Progenitor cell of endocrine pancreas (in vitro differentiated cells): Measurements from ENCODE around the gene CCDC136. TPM values are rescaled to one million over a fixed set of nuclear protein-coding genes. Genes with fewer than 3 reads are reported as not detected.

Experiments used
- DNase-seq: peaks from one replicate; pipeline ENCODE4 v3.0.0; 2021; ENCODE audit warnings: low spot score; ENCODE audit not compliant: unreplicated experiment
- H3K27ac Mint-ChIP-seq: 2 replicates; pipeline ENCODE4 v1.8.0; 2021; ENCODE audit warnings: mild to moderate bottlenecking, moderate library complexity, mixed read lengths
- H3K27me3 Mint-ChIP-seq: 2 replicates; pipeline ENCODE4 v1.8.0; 2021; ENCODE audit warnings: mixed read lengths
- H3K36me3 Mint-ChIP-seq: 2 replicates; pipeline ENCODE4 v1.8.0; 2022; ENCODE audit warnings: mixed read lengths; ENCODE audit not compliant: insufficient read depth
- H3K4me1 Mint-ChIP-seq: 2 replicates; pipeline ENCODE4 v1.8.0; 2021; ENCODE audit warnings: low read depth, mixed read lengths
- H3K4me3 Mint-ChIP-seq: 2 replicates; pipeline ENCODE4 v1.8.0; 2021; ENCODE audit warnings: low read depth, mild to moderate bottlenecking, moderate library complexity, mixed read lengths
- H3K9me3 Mint-ChIP-seq: 2 replicates; pipeline ENCODE4 v1.8.0; 2021; ENCODE audit warnings: low read depth, mixed read lengths
- CTCF ChIP-seq: fragments of 200-600 bp; sonication (generic); IDR thresholded peaks from one replicate; pipeline ENCODE4 v1.5.0; 2021; ENCODE audit warnings: antibody characterized with exemption, mild to moderate bottlenecking; ENCODE audit not compliant: unreplicated experiment
- total RNA-seq: library from RNA; stranded (reverse); gene quantifications from 2 replicates; pipeline ENCODE4 v1.2.1, GENCODE V29; 2021

The CCDC136 gene
- total RNA-seq, 1 donor from 2014 or later: 74.2 TPM

- Mint-ChIP-seq H3K36me3 (peaks cover 24% of the 10 kb centered on the region), H3K27me3 (no peaks in the 10 kb centered on the region), H3K27ac (no peak overlapping the region), H3K4me3 (no peak overlapping the region), H3K4me1 (no peaks in the 10 kb centered on the region), H3K9me3 (no peaks in the 10 kb centered on the region)
- TF ChIP-seq CTCF: no peak
- DNase-seq: no peak
Observed at GRCh38 chr7:128801667-128802418, 10.1 kb downstream of the CCDC136 start.

- H3K27ac Mint-ChIP-seq: no peak overlapping the region
- no peaks in the 10 kb centered on the region for H3K27me3 Mint-ChIP-seq
- H3K4me3 Mint-ChIP-seq: no peak overlapping the region
- no peaks in the 10 kb centered on the region for H3K9me3 Mint-ChIP-seq
- no peak for DNase-seq
- no peaks in the 10 kb centered on the region for H3K4me1 Mint-ChIP-seq
- TF ChIP-seq CTCF: no peak
- peaks cover 17% of the 10 kb centered on the region for H3K36me3 Mint-ChIP-seq
Observed at GRCh38 chr7:128804484-128804883, 12.7 kb downstream of the CCDC136 start.

- DNase-seq: no peak
- no peak for TF ChIP-seq CTCF
- no peaks in the 10 kb centered on the region for H3K27me3 Mint-ChIP-seq
- no peak overlapping the region for H3K4me3 Mint-ChIP-seq
- H3K9me3 Mint-ChIP-seq: no peaks in the 10 kb centered on the region
- H3K4me1 Mint-ChIP-seq: no peaks in the 10 kb centered on the region
- peaks cover 21% of the 10 kb centered on the region for H3K36me3 Mint-ChIP-seq
- H3K27ac Mint-ChIP-seq: no peak overlapping the region
Observed at GRCh38 chr7:128805225-128805624, 13.5 kb downstream of the CCDC136 start.

GRCh38 chr7:128807191-128807590 lies 15.4 kb downstream of the CCDC136 start:
- H3K4me3 Mint-ChIP-seq: no peak overlapping the region
- H3K27me3 Mint-ChIP-seq: no peaks in the 10 kb centered on the region
- peaks cover 16% of the 10 kb centered on the region for H3K36me3 Mint-ChIP-seq
- no peaks in the 10 kb centered on the region for H3K4me1 Mint-ChIP-seq
- no peaks in the 10 kb centered on the region for H3K9me3 Mint-ChIP-seq
- DNase-seq: no peak
- H3K27ac Mint-ChIP-seq: no peak overlapping the region
- no peak for TF ChIP-seq CTCF

GRCh38 chr7:128809363-128809762 lies 17.6 kb downstream of the CCDC136 start:
- no peak for TF ChIP-seq CTCF
- no peaks in the 10 kb centered on the region for H3K27me3 Mint-ChIP-seq
- no peak for DNase-seq
- no peak overlapping the region for H3K27ac Mint-ChIP-seq
- H3K4me3 Mint-ChIP-seq: no peak overlapping the region
- H3K36me3 Mint-ChIP-seq: peaks cover 13% of the 10 kb centered on the region
- H3K9me3 Mint-ChIP-seq: no peaks in the 10 kb centered on the region
- H3K4me1 Mint-ChIP-seq: no peaks in the 10 kb centered on the region
